Adrenal gland (tissue), 5 donors: ENCODE data around the gene CCDC152.

Source experiments
- POLR2A ChIP-seq, 2 donors: fragments of 450-650 bp; IDR thresholded peaks; one replicate each; pipeline ENCODE4 v1.6.1; 2017; ENCODE audit warnings: antibody characterized with exemption in 2 of 2, mild to moderate bottlenecking in 2 of 2, moderate library complexity in 1 of 2
- TF ChIP-seq, protein P1 (sequence below), 6 experiments: fragments of 450-650 bp in 4 of 6; fragments of 200-600 bp in 2 of 6; sonication (generic) in 1 of 6; IDR thresholded peaks; 1 replicate in 5 of 6; 2 replicates in 1 of 6; pipeline versions ENCODE4 v1.5.1 to v1.8.0; 2016 to 2021; ENCODE audit warnings: antibody characterized with exemption in 6 of 6, mild to moderate bottlenecking in 2 of 6, moderate library complexity in 1 of 6
- donor health status: DM: no; HTN: no; CAD: no.

DNA sequence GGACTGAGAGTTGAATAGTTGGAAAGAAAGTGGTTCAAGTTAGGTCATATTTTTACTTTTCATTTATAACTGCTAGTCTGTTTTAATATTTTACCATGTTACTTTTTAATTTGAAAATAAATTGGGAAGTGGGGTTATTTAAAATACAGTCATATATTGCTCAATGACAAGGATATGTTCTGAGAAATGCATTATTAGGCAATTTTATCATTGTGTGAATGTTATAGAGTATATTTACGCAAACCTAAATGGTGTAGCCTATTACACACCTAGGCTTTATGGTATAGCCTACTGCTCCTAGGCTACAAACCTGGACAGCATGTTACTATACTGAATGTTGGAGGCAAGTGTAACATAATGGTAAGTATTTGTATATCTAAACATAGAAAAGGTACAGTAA, 5.2 kb downstream of the CCDC152 start:
- TF ChIP-seq POLR2A (IDR thresholded peaks at IDR 0.05): no peak
- TF ChIP-seq, protein P1, sequence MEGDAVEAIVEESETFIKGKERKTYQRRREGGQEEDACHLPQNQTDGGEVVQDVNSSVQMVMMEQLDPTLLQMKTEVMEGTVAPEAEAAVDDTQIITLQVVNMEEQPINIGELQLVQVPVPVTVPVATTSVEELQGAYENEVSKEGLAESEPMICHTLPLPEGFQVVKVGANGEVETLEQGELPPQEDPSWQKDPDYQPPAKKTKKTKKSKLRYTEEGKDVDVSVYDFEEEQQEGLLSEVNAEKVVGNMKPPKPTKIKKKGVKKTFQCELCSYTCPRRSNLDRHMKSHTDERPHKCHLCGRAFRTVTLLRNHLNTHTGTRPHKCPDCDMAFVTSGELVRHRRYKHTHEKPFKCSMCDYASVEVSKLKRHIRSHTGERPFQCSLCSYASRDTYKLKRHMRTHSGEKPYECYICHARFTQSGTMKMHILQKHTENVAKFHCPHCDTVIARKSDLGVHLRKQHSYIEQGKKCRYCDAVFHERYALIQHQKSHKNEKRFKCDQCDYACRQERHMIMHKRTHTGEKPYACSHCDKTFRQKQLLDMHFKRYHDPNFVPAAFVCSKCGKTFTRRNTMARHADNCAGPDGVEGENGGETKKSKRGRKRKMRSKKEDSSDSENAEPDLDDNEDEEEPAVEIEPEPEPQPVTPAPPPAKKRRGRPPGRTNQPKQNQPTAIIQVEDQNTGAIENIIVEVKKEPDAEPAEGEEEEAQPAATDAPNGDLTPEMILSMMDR (IDR thresholded peaks at IDR 0.05): no peak
